Endothelial cell of umbilical vein (primary cell): ENCODE measurements around the gene MYCL.

Experiments used
- CTCF ChIP-seq, 2 donors: IDR thresholded peaks; 1 replicate in 1 of 2; 2 replicates in 1 of 2; pipeline ENCODE4 v1.5.1; 2011; ENCODE audit warnings: low read length in 2 of 2, mild to moderate bottlenecking in 2 of 2, moderate library complexity in 2 of 2, control low read depth in 1 of 2, inconsistent platforms in 1 of 2, low read depth in 1 of 2; ENCODE audit not compliant: insufficient read depth in 1 of 2; ENCODE audit errors: extremely low read depth in 1 of 2
- EZH2 ChIP-seq: IDR thresholded peaks from 2 replicates; pipeline ENCODE4 v1.6.1; 2012; ENCODE audit warnings: borderline replicate concordance, low read depth, mild to moderate bottlenecking, moderate library complexity, low read length, inconsistent platforms; ENCODE audit not compliant: severe bottlenecking
- FOS ChIP-seq: IDR thresholded peaks from 2 replicates; pipeline ENCODE4 v1.6.1; 2011; ENCODE audit warnings: mild to moderate bottlenecking, low read length, moderate library complexity, borderline replicate concordance; ENCODE audit not compliant: insufficient read depth
- JUN ChIP-seq: IDR thresholded peaks from 2 replicates; pipeline ENCODE4 v1.6.1; 2011; ENCODE audit warnings: borderline replicate concordance, low read depth; ENCODE audit not compliant: insufficient read length, insufficient read depth
- MYC ChIP-seq: IDR thresholded peaks from one replicate; pipeline ENCODE4 v1.6.1; 2011; ENCODE audit warnings: mild to moderate bottlenecking, low read depth, low read length
- POLR2A ChIP-seq: IDR thresholded peaks from 2 replicates; pipeline ENCODE4 v1.6.1; 2012; ENCODE audit warnings: low read depth, mild to moderate bottlenecking, control low read depth, low read length
- POLR2AphosphoS5 ChIP-seq: IDR thresholded peaks from 2 replicates; pipeline ENCODE4 v1.6.1; 2012; ENCODE audit warnings: low read depth, mild to moderate bottlenecking, control low read depth, low read length, moderate library complexity; ENCODE audit not compliant: insufficient read depth
- TF ChIP-seq, protein P1 (sequence below): IDR thresholded peaks from 2 replicates; pipeline ENCODE4 v1.6.1; 2011; ENCODE audit not compliant: insufficient read depth, insufficient read length

DNA sequence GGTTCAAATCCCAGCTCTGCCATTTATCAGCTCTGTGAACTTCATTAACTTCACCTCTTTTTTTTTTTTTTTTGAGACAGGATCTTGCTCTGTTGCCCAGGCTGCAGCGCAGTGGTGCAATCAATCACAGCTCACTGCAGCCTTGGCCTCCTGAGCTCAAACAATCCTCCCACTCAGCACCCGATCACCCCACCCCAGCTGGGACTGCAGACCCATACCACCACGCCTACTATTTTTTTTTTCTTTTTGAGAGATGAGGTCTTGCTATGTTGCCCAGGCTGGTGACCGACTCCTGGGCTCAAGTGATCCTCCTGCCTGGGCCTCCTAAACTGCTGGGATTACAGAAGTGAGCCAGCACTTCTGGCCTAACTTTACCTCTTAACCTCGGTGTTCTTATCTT is 16.2 kb downstream of the MYCL start:
- TF ChIP-seq POLR2AphosphoS5 (no peak), POLR2A (no peak), CTCF (IDR thresholded peaks at IDR 0.05; ENCODE audit: extremely low read depth in 1 of 2, insufficient read depth in 1 of 2, low read depth in 1 of 2, low read length in 2 of 2) (no peak), EZH2 (no peak), JUN (no peak), MYC (no peak), FOS (no peak)
- TF ChIP-seq, protein P1, sequence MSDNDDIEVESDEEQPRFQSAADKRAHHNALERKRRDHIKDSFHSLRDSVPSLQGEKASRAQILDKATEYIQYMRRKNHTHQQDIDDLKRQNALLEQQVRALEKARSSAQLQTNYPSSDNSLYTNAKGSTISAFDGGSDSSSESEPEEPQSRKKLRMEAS: no peak
